GM23338 (cell line): Measurements from ENCODE around the gene PAQR4. TPM values are rescaled to one million over a fixed set of nuclear protein-coding genes. Genes with fewer than 3 reads are reported as not detected.

Experiments used
- ATAC-seq: fragments of 200-7000 bp; cut with Tn5 transposase; 3 replicates; pipeline ENCODE4 v1.9.1; 2020
- DNase-seq: peaks from one replicate; pipeline ENCODE4 v3.0.0-alpha.2; 2015; ENCODE audit warnings: low spot score
- H2AFZ ChIP-seq: fragments of 200-600 bp; sonication (generic); 2 replicates; pipeline ENCODE4 v1.8.0; 2016; ENCODE audit warnings: antibody characterized with exemption, mild to moderate bottlenecking, moderate library complexity
- H3F3A ChIP-seq: fragments of 200-600 bp; sonication (generic); replicated peaks from 2 replicates; pipeline ENCODE4 v1.8.0; 2017; ENCODE audit warnings: antibody characterized with exemption, mixed run types, low read depth
- H3K27ac ChIP-seq: fragments of 200-600 bp; sonication (generic); 2 replicates; pipeline ENCODE4 v1.6.1; 2016; ENCODE audit warnings: low read depth
- H3K27me3 ChIP-seq: fragments of 200-600 bp; sonication (generic); 2 replicates; pipeline ENCODE4 v1.8.0; 2016; ENCODE audit warnings: mild to moderate bottlenecking, mixed run types, moderate library complexity; ENCODE audit not compliant: insufficient read depth
- H3K36me3 ChIP-seq: fragments of 200-600 bp; sonication (generic); 2 replicates; pipeline ENCODE4 v1.8.0; 2016; ENCODE audit warnings: mild to moderate bottlenecking; ENCODE audit not compliant: insufficient read depth
- H3K4me1 ChIP-seq: fragments of 200-600 bp; sonication (generic); 2 replicates; pipeline ENCODE4 v1.8.0; 2016; ENCODE audit warnings: mild to moderate bottlenecking, moderate library complexity; ENCODE audit not compliant: insufficient read depth
- H3K4me2 ChIP-seq: fragments of 200-600 bp; sonication (generic); 2 replicates; pipeline ENCODE4 v1.7.1; 2017; ENCODE audit warnings: mixed run types
- H3K4me3 ChIP-seq: fragments of 200-600 bp; sonication (generic); 2 replicates; pipeline ENCODE4 v1.6.1; 2016; ENCODE audit warnings: mixed run types
- H3K79me2 ChIP-seq: fragments of 200-600 bp; sonication (generic); replicated peaks from 2 replicates; pipeline ENCODE4 v1.8.0; 2017; ENCODE audit warnings: mild to moderate bottlenecking; ENCODE audit not compliant: insufficient read depth
- H3K9me2 ChIP-seq: fragments of 200-600 bp; sonication (generic); 2 replicates; pipeline ENCODE4 v1.8.0; 2017; ENCODE audit not compliant: insufficient read depth
- H4K20me1 ChIP-seq: fragments of 200-600 bp; sonication (generic); replicated peaks from 2 replicates; pipeline ENCODE4 v1.8.0; 2017; ENCODE audit warnings: mild to moderate bottlenecking; ENCODE audit not compliant: insufficient read depth
- H3K27ac Mint-ChIP-seq: 2 replicates; pipeline ENCODE4 v1.8.0; 2020; ENCODE audit warnings: inconsistent platforms, mild to moderate bottlenecking, moderate library complexity, mixed read lengths
- H3K27me3 Mint-ChIP-seq: 3 replicates; pipeline ENCODE4 v1.8.0; 2022; ENCODE audit warnings: low read depth, mild to moderate bottlenecking, moderate library complexity, mixed read lengths, inconsistent platforms; ENCODE audit not compliant: insufficient read depth, poor library complexity
- H3K36me3 Mint-ChIP-seq: 3 replicates; pipeline ENCODE4 v1.8.0; 2021; ENCODE audit warnings: low read depth, mild to moderate bottlenecking, inconsistent platforms, moderate library complexity, mixed read lengths
- H3K4me1 Mint-ChIP-seq: 3 replicates; pipeline ENCODE4 v1.8.0; 2020; ENCODE audit warnings: mild to moderate bottlenecking, inconsistent platforms, mixed read lengths
- H3K4me3 Mint-ChIP-seq: 3 replicates; pipeline ENCODE4 v1.8.0; 2021; ENCODE audit warnings: moderate library complexity, mild to moderate bottlenecking, inconsistent platforms, mixed read lengths
- H3K9me3 Mint-ChIP-seq: 3 replicates; pipeline ENCODE4 v1.8.0; 2020; ENCODE audit warnings: moderate library complexity, mild to moderate bottlenecking, inconsistent platforms, mixed read lengths
- CREB1 ChIP-seq: fragments of 250-450 bp; sonication (Bioruptor Pico); IDR thresholded peaks from 2 replicates; pipeline ENCODE4 v1.5.0; 2020; ENCODE audit warnings: low read depth, mild to moderate bottlenecking, moderate library complexity
- EZH2 ChIP-seq: fragments of 200-600 bp; sonication (generic); IDR thresholded peaks from one replicate; pipeline ENCODE4 v1.8.0; 2017; ENCODE audit warnings: antibody characterized with exemption, mild to moderate bottlenecking, low read depth; ENCODE audit not compliant: unreplicated experiment
- EZH2phosphoT487 ChIP-seq: fragments of 200-600 bp; sonication (generic); IDR thresholded peaks from one replicate; pipeline ENCODE4 v1.8.1; 2018; ENCODE audit warnings: antibody characterized with exemption; ENCODE audit not compliant: unreplicated experiment
- JUNB ChIP-seq: IDR thresholded peaks from one replicate; pipeline ENCODE4 v1.6.1; 2016; ENCODE audit warnings: antibody characterized with exemption; ENCODE audit not compliant: unreplicated experiment
- NANOG ChIP-seq: IDR thresholded peaks from 2 replicates; pipeline ENCODE4 v1.6.1; 2016; ENCODE audit warnings: antibody characterized with exemption, borderline replicate concordance
- POLR2AphosphoS5 ChIP-seq: IDR thresholded peaks from 2 replicates; pipeline ENCODE4 v1.6.1; 2016; ENCODE audit warnings: antibody characterized with exemption, low read depth
- STAT1 ChIP-seq: IDR thresholded peaks from one replicate; pipeline ENCODE4 v1.6.1; 2016; ENCODE audit warnings: antibody characterized with exemption; ENCODE audit not compliant: unreplicated experiment
- ZNF114 ChIP-seq: fragments of 250-450 bp; sonication (Bioruptor Pico); IDR thresholded peaks from 2 replicates; pipeline ENCODE4 v1.5.0; 2020; ENCODE audit warnings: mild to moderate bottlenecking, moderate library complexity
- ZNF331 ChIP-seq: fragments of 250-450 bp; sonication (Bioruptor Pico); IDR thresholded peaks from 2 replicates; pipeline ENCODE4 v1.5.0; 2020; ENCODE audit warnings: low read depth, mild to moderate bottlenecking, moderate library complexity
- polyA plus RNA-seq: library from polyadenylated mRNA; unstranded; fragments of >200 nt; fragmentation: Nextera tagmentation; extraction: Ambion mirVana; gene quantifications from 2 replicates; pipeline ENCODE4 v1.2.1, GENCODE V29; 2016
- total RNA-seq: library from RNA; depleted of rRNA; stranded (reverse); fragments of >200 nt; shearing (Covaris generic); gene quantifications from 2 replicates; pipeline ENCODE4 v1.2.3, GENCODE V29; 2014
- TF ChIP-seq, protein P1 (sequence below), 2 experiments: fragments of 200-600 bp in 1 of 2; sonication (generic) in 1 of 2; conservative IDR thresholded peaks; 2 replicates each; pipeline versions ENCODE4 v1.5.1 to v1.6.1; 2016 to 2017; ENCODE audit warnings: antibody characterized with exemption in 2 of 2, low read depth in 2 of 2, mild to moderate bottlenecking in 2 of 2, moderate library complexity in 1 of 2
- TF ChIP-seq, protein P2 (sequence below): IDR thresholded peaks from one replicate; pipeline ENCODE4 v1.6.1; 2018; ENCODE audit warnings: antibody characterized with exemption; ENCODE audit not compliant: unreplicated experiment
- TF ChIP-seq, protein P3 (sequence below): fragments of 250-450 bp; sonication (Bioruptor Pico); IDR thresholded peaks from 2 replicates; pipeline ENCODE4 v1.5.0; 2020; ENCODE audit warnings: mild to moderate bottlenecking, moderate library complexity
- TF ChIP-seq, protein P4 (sequence below): IDR thresholded peaks from 2 replicates; pipeline ENCODE4 v1.6.1; 2016; ENCODE audit warnings: antibody characterized with exemption

PAQR4 gene
- total and polyA plus RNA-seq, 2 experiments from 2014 or later = 7.0 to 29.3 TPM

DNA sequence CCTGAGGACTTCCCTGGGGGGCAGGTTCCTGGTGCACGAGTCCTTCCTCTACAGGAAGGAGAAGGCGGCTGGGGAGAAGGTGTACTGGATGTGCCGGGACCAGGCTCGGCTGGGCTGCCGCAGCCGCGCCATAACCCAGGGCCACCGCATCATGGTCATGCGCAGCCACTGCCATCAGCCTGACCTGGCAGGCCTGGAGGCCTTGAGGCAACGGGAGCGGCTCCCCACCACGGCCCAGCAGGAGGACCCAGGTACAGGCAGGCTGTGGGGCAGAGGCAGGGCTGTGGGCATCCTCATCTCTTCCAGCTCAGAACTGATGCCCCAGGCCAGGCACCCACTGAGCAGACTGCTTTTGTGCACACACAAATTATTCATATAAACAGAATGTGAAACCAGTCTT lies 30.9 kb upstream of the PAQR4 start (continued):
- TF ChIP-seq, protein P1, sequence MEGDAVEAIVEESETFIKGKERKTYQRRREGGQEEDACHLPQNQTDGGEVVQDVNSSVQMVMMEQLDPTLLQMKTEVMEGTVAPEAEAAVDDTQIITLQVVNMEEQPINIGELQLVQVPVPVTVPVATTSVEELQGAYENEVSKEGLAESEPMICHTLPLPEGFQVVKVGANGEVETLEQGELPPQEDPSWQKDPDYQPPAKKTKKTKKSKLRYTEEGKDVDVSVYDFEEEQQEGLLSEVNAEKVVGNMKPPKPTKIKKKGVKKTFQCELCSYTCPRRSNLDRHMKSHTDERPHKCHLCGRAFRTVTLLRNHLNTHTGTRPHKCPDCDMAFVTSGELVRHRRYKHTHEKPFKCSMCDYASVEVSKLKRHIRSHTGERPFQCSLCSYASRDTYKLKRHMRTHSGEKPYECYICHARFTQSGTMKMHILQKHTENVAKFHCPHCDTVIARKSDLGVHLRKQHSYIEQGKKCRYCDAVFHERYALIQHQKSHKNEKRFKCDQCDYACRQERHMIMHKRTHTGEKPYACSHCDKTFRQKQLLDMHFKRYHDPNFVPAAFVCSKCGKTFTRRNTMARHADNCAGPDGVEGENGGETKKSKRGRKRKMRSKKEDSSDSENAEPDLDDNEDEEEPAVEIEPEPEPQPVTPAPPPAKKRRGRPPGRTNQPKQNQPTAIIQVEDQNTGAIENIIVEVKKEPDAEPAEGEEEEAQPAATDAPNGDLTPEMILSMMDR (conservative IDR thresholded peaks at IDR 0.05; ENCODE audit: low read depth in 2 of 2) = no peak
- TF ChIP-seq STAT1 (no peak), NANOG (no peak), EZH2 (no peak), CREB1 (CRISPR knock-in tag) (no peak)

DNA sequence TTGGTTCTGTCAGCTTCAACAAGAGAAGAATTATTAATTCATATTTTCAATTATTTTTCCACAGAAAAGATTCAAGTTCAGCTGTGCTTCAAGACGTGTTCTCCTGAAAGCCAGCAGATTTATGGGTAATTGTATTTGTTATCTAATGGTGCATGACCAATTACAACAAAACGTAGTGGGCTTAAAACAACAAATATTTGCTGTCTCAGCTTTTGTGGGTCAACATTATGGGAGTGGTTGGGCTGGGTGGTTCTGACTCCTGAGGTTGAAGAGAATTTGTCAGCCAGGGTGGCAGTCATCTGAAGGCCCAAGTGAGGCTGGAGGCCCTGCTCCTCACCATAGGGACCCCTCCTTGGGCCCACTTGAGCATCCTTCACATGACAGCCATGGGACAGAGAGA lies 29.2 kb upstream of the PAQR4 start:
- no peaks in the 10 kb centered on the region for H3K9me3 Mint-ChIP-seq
- Histone ChIP-seq H3K27me3 (no peaks in the 10 kb centered on the region), H3K79me2 (no peaks in the 10 kb centered on the region), H3K27ac (no peak overlapping the region), H3F3A (no peaks in the 10 kb centered on the region), H2AFZ (no peak overlapping the region), H4K20me1 (no peaks in the 10 kb centered on the region; the same call in 1 of the 2 replicates), H3K4me1 (no peaks in the 10 kb centered on the region), H3K9me2 (no peaks in the 10 kb centered on the region), H3K4me3 (no peak overlapping the region), H3K4me2 (no peak overlapping the region), H3K36me3 (no peaks in the 10 kb centered on the region)
- no peak overlapping the region for H3K27ac Mint-ChIP-seq
- no peaks in the 10 kb centered on the region for H3K4me1 Mint-ChIP-seq
- H3K36me3 Mint-ChIP-seq = peaks cover 15% of the 10 kb centered on the region; the same call in 2 of the 3 replicates
- H3K27me3 Mint-ChIP-seq = no peaks in the 10 kb centered on the region
- no peak overlapping the region for H3K4me3 Mint-ChIP-seq
- no peak for ATAC-seq
- DNase-seq = no peak
- TF ChIP-seq, protein P2, sequence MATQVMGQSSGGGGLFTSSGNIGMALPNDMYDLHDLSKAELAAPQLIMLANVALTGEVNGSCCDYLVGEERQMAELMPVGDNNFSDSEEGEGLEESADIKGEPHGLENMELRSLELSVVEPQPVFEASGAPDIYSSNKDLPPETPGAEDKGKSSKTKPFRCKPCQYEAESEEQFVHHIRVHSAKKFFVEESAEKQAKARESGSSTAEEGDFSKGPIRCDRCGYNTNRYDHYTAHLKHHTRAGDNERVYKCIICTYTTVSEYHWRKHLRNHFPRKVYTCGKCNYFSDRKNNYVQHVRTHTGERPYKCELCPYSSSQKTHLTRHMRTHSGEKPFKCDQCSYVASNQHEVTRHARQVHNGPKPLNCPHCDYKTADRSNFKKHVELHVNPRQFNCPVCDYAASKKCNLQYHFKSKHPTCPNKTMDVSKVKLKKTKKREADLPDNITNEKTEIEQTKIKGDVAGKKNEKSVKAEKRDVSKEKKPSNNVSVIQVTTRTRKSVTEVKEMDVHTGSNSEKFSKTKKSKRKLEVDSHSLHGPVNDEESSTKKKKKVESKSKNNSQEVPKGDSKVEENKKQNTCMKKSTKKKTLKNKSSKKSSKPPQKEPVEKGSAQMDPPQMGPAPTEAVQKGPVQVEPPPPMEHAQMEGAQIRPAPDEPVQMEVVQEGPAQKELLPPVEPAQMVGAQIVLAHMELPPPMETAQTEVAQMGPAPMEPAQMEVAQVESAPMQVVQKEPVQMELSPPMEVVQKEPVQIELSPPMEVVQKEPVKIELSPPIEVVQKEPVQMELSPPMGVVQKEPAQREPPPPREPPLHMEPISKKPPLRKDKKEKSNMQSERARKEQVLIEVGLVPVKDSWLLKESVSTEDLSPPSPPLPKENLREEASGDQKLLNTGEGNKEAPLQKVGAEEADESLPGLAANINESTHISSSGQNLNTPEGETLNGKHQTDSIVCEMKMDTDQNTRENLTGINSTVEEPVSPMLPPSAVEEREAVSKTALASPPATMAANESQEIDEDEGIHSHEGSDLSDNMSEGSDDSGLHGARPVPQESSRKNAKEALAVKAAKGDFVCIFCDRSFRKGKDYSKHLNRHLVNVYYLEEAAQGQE = no peak
- TF ChIP-seq EZH2 (no peak), JUNB (no peak), ZNF114 (CRISPR knock-in tag) (no peak), STAT1 (no peak), NANOG (no peak), POLR2AphosphoS5 (no peak), EZH2phosphoT487 (no peak), CREB1 (CRISPR knock-in tag) (no peak), ZNF331 (CRISPR knock-in tag) (no peak)
- TF ChIP-seq, protein P3, sequence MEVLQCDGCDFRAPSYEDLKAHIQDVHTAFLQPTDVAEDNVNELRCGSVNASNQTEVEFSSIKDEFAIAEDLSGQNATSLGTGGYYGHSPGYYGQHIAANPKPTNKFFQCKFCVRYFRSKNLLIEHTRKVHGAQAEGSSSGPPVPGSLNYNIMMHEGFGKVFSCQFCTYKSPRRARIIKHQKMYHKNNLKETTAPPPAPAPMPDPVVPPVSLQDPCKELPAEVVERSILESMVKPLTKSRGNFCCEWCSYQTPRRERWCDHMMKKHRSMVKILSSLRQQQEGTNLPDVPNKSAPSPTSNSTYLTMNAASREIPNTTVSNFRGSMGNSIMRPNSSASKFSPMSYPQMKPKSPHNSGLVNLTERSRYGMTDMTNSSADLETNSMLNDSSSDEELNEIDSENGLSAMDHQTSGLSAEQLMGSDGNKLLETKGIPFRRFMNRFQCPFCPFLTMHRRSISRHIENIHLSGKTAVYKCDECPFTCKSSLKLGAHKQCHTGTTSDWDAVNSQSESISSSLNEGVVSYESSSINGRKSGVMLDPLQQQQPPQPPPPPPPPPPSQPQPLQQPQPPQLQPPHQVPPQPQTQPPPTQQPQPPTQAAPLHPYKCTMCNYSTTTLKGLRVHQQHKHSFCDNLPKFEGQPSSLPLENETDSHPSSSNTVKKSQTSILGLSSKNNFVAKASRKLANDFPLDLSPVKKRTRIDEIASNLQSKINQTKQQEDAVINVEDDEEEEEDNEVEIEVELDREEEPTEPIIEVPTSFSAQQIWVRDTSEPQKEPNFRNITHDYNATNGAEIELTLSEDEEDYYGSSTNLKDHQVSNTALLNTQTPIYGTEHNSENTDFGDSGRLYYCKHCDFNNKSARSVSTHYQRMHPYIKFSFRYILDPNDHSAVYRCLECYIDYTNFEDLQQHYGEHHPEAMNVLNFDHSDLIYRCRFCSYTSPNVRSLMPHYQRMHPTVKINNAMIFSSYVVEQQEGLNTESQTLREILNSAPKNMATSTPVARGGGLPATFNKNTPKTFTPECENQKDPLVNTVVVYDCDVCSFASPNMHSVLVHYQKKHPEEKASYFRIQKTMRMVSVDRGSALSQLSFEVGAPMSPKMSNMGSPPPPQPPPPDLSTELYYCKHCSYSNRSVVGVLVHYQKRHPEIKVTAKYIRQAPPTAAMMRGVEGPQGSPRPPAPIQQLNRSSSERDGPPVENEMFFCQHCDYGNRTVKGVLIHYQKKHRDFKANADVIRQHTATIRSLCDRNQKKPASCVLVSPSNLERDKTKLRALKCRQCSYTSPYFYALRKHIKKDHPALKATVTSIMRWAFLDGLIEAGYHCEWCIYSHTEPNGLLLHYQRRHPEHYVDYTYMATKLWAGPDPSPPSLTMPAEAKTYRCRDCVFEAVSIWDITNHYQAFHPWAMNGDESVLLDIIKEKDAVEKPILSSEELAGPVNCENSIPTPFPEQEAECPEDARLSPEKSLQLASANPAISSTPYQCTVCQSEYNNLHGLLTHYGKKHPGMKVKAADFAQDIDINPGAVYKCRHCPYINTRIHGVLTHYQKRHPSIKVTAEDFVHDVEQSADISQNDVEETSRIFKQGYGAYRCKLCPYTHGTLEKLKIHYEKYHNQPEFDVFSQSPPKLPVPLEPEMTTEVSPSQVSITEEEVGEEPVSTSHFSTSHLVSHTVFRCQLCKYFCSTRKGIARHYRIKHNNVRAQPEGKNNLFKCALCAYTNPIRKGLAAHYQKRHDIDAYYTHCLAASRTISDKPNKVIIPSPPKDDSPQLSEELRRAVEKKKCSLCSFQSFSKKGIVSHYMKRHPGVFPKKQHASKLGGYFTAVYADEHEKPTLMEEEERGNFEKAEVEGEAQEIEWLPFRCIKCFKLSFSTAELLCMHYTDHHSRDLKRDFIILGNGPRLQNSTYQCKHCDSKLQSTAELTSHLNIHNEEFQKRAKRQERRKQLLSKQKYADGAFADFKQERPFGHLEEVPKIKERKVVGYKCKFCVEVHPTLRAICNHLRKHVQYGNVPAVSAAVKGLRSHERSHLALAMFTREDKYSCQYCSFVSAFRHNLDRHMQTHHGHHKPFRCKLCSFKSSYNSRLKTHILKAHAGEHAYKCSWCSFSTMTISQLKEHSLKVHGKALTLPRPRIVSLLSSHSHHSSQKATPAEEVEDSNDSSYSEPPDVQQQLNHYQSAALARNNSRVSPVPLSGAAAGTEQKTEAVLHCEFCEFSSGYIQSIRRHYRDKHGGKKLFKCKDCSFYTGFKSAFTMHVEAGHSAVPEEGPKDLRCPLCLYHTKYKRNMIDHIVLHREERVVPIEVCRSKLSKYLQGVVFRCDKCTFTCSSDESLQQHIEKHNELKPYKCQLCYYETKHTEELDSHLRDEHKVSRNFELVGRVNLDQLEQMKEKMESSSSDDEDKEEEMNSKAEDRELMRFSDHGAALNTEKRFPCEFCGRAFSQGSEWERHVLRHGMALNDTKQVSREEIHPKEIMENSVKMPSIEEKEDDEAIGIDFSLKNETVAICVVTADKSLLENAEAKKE (CRISPR knock-in tag) = no peak
- TF ChIP-seq, protein P4, sequence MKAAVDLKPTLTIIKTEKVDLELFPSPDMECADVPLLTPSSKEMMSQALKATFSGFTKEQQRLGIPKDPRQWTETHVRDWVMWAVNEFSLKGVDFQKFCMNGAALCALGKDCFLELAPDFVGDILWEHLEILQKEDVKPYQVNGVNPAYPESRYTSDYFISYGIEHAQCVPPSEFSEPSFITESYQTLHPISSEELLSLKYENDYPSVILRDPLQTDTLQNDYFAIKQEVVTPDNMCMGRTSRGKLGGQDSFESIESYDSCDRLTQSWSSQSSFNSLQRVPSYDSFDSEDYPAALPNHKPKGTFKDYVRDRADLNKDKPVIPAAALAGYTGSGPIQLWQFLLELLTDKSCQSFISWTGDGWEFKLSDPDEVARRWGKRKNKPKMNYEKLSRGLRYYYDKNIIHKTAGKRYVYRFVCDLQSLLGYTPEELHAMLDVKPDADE = no peak
